Measurements from ENCODE around the gene DMD. TPM values are rescaled to one million over a fixed set of nuclear protein-coding genes. Genes with fewer than 3 reads are reported as not detected.

Gene DMD
- total and polyA plus RNA-seq, 2 of the 13 experiments (the other 11 are each of a cell fraction or from before 2014, with no cell fraction given): 17.6 to 25.9 TPM

- POLR2A ChIA-PET: no interaction called here
- FAIRE-seq: no peak
- intact Hi-C loops (cut with micrococcal nuclease; ENCODE audit: unreplicated experiment): no loop called here
- Histone ChIP-seq H3K27me3 (ENCODE audit: control insufficient read depth in 1 of 2, insufficient read depth in 2 of 2, low read length in 2 of 2) (no peaks in the 10 kb centered on the region), H3K4me3 (replicated peaks in 1 of 3; ENCODE audit: insufficient read depth in 1 of 3, low read depth in 2 of 3, low read length in 3 of 3) (no peak overlapping the region), H2AFZ (ENCODE audit: low read length) (no peak overlapping the region), H4K20me1 (ENCODE audit: insufficient read depth, low read length) (no peaks in the 10 kb centered on the region), H3K9me3 (ENCODE audit: low read length) (no peaks in the 10 kb centered on the region), H3K4me1 (ENCODE audit: insufficient read depth, low read length) (no peaks in the 10 kb centered on the region), H3K27ac (ENCODE audit: extremely low read length, insufficient read depth, low read length) (no peak overlapping the region), H3K4me2 (ENCODE audit: low read depth, low read length) (no peak overlapping the region), H3K79me2 (ENCODE audit: insufficient read depth, low read length) (no peaks in the 10 kb centered on the region), H3K9ac (ENCODE audit: insufficient read depth, low read depth, low read length) (no peak overlapping the region), H3K36me3 (replicated peaks in 1 of 2; ENCODE audit: control insufficient read depth in 1 of 2, insufficient read depth in 2 of 2, low read length in 2 of 2) (0 out of 5 replicates have a peak, but pooled peaks cover 0 to 5% of the 10 kb centered on the region in 2 experiments)
- no peak for ATAC-seq
- DNase-seq (ENCODE audit: low spot score): no peak
- WGBS (ENCODE audit: low lambda C conversion rate): 97% methylated on average over 2 of the region's 2 CpGs
- no TSS peak for BruUV-seq (replicated peaks)
- CTCF ChIA-PET (ENCODE audit: low intra/inter-chr PET ratio, low total read pairs): no interaction called here
- in situ Hi-C loops (cut with HindIII; ENCODE audit: extremely low pct_ligation_motif_present, low pct_unique_long_range_greater_than_20kb): no loop called here
- TF ChIP-seq AGO1 (IDR thresholded peaks at IDR 0.05; ENCODE audit: low read depth, low read length, poor library complexity, severe bottlenecking) (no peak), CREB3 (CRISPR knock-in tag; IDR thresholded peaks at IDR 0.05) (no peak), ZNF549 (CRISPR knock-in tag; IDR thresholded peaks at IDR 0.05) (no peak), NR2C2 (CRISPR knock-in tag; IDR thresholded peaks at IDR 0.05; ENCODE audit: borderline replicate concordance) (no peak), PRDM4 (CRISPR knock-in tag; IDR thresholded peaks at IDR 0.05; ENCODE audit: borderline replicate concordance) (no peak), ZNF780A (CRISPR knock-in tag; IDR thresholded peaks at IDR 0.05) (no peak), ZNF484 (CRISPR knock-in tag; IDR thresholded peaks at IDR 0.05; ENCODE audit: borderline replicate concordance, low read depth) (no peak)
Observed at GRCh38 chrX:31154946-31155345, 2056.4 kb downstream of the DMD start.

Measured in HepG2 (cell line).